Embryonic facial prominence (tissue), 1 donor: Measurements from ENCODE around the gene PLCXD1.

Experiments
- DNase-seq: peaks from one replicate; pipeline ENCODE4 v3.0.0-alpha.2; 2016; ENCODE audit errors: extremely low spot score

PLCXD1 gene

DNA sequence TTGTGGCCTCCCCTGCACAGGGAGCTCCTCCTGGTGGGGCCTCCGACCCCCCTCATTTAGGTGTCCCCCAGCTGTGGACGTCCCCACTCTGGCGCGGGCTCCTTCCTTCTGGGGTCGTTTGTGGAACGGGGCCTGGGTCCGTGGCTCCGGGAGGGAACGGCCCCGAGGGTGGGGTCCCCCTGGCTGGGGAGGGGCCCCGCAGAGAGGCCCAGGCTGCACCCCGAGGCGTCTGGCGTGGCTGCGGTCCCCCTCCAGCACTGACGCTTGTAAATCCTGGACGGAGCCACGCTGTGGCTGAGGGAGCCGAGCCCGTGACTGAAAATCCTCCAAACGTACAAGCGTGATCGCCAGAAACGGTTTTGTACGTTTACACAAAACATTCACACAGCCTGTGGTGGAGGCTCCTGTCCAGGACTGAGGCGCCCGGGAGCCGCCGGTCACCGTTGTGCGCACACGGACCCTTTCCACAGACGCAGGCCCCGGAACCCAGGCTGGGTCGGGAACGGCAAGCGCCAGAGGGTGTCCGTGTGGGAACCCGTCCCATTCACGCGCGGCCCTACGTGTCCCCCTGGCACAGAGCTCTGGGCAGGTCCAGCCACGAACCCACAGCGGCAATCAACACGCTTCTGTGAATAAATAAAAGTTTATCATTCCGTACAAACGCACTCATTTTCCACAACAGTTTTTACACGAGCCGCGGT, 52.6 kb downstream of the PLCXD1 start:
- no peak for DNase-seq

DNA sequence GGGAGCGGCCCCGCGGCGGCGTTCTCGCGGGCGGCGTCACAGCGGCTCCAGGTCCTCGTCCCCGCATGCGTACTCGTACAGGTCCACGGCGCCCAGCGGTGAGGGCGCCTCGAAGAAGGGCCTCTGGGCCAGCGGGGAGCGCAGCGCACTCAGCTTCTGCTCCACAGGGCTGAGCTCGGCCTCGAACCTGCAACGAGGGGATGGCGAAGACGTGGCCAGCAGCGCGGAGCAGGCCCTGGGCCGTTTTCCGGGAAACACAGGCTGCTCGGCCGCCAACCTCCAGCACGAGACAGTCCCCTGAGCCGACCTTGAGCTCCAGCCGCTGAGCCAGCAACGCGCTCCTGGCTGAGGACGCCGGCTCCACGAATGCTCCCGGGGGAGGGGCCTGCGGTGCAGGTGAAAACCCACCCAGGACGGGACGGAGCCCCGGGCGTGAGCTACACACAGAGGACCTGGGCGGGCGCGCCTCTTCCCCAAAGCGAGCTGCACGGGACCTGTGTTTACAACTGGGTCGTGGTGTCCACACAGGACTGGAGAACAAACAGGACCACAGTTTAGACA, 53.2 kb downstream of the PLCXD1 start:
- DNase-seq: no peak

DNA sequence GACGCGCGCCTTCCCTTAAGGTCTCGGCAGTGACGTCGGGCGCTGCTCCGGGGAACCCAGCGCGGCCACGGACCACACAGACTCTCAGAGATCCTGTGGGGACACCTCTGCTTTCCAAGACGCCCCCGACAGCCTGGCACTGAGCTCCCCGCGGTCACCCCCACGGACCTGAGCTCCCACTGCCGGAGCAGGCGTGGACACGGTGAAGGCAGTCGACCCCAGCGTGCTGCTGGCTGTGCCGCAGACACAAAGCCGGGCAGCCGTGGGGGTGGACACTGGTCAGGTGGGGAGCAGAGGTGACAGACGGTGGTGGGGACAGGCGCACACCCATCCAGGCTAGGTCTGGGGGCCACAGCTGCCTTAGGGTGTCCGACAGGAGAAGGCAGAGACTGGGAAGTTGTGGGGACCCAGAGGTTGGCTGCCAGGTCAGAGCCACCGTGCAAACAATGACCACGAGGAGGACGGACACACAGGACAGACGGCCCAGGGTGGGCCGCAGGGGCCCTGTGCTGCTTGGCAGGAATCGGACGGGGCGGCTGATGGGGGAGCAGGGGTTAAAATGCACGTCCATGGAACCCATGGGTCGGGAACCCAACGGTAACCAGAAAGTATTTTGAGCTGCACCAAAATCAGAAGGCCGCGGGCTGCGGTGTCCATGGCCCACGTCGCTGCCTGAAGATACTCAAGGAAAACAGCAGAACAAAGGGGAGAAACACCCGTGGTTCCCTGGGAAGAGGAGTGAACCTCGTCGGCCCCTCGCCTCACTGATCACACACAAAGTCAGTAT, 54.0 kb downstream of the PLCXD1 start:
- no peak for DNase-seq

DNA sequence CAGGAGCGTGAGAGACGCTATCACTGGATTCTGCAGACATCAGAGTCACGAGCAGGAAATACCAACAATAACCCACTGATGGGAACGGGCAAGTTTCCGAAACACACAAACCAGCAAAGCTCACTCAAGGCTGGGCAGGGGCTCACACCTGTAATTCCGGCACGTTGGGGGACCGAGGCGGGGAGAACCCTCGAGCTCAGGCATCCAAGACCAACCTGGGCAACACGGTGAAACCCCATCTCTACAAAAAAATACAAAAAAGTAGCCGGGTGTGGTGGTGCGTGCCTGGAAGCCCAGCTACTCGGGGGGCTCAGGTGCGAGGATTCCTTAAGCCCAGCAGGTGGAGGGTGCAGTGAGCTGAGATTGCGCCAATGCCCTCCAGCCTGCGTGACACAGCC, 54.6 kb downstream of the PLCXD1 start:
- DNase-seq: no peak

GRCh38 chrX:336227-336626, 55.0 kb downstream of the PLCXD1 start:
- no peak for DNase-seq

- no peak for DNase-seq
These were observed 56.2 kb downstream of the PLCXD1 start for GRCh38 chrX:337331-337831.

- no peak for DNase-seq
These were observed 57.2 kb downstream of the PLCXD1 start for GRCh38 chrX:338281-338835.

DNA sequence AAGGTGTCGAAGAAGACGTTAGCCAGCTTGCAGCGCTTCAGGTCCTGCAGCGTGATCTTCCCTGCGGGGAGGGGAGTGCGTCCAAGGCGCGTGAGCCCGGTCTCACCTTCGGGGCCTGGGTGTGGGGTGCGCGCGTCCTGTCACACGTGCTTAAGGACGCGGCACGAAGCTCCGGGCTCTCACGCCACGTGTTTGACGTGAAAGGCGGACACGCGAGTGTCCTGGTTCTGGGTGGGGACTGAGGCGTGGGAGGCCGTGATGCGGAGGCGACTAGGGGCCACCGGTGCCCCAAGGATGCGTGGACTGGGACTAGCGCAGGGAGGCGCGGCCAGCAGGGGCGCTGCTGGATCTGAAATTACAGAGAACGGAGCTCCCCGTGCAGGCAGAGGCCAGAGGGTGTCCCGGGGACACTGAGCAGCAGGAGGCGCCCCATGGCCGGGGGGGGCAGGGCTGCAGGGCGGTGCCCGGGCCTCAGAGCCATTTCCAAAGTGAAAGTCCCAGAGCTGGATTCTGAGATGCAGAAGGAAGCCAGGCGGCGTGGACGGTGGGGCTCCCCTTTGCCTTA, 57.7 kb downstream of the PLCXD1 start:
- DNase-seq: no peak

DNA sequence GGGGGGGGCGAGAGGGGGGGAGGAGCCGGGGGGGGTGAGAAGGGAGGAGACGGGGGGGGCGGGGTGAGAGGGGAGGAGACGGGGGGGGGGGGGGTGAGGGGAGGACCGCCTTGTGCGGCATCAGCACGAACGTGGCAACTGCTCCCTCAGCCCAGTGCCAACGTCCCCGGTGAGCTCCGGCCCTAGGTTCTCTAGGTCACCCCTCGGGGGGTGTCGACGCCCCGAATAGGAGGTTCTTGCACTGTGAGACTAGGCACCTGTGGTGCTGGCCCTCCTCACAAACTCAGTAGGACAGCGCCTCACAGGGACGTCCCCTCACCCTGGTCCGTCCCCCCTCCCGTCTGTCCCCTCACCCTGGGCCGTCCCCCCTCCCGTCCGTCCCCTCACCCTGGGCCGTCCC, 58.9 kb downstream of the PLCXD1 start:
- DNase-seq: no peak

DNA sequence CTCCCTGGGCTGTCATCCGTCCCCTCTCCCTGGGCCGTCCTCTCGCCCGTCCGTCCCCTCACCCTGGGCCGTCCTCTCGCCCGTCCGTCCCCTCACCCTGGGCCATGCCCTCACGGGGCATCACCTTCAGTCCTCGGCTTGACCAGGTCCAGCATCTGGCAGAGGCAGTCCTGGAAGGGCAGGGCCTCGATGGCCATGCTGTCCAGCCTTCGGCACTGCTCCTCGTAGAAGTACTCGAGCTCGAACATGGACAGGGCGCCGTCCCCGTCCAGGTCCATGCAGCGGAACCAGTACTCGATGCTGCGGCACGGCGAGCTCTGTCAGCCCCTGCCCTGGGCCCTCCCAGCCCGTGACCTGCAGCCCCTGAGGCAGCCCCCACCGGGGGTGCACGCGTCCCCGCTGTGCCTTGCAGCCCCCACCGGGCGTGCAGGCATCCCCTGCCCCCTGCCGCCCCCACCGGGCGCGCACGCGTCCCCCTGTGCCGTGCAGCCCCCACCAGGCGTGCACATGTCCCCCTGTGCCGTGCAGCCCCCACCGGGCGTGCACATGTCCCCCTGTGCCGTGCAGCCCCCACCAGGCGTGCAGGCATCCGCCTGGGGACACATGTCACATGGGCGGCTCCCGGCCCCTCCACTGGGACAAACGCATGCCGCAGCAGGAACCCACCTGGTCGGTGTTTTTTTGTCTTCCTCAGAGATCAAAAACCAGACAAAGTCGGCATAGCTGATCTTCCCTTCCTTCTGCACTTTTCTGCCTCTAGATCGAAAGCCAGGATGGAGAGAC, 59.7 kb downstream of the PLCXD1 start:
- DNase-seq: no peak

GRCh38 chrX:341541-342101, 60.4 kb downstream of the PLCXD1 start:
- DNase-seq: no peak

- DNase-seq: no peak
These were observed 63.3 kb downstream of the PLCXD1 start for GRCh38 chrX:344371-344901.

DNA sequence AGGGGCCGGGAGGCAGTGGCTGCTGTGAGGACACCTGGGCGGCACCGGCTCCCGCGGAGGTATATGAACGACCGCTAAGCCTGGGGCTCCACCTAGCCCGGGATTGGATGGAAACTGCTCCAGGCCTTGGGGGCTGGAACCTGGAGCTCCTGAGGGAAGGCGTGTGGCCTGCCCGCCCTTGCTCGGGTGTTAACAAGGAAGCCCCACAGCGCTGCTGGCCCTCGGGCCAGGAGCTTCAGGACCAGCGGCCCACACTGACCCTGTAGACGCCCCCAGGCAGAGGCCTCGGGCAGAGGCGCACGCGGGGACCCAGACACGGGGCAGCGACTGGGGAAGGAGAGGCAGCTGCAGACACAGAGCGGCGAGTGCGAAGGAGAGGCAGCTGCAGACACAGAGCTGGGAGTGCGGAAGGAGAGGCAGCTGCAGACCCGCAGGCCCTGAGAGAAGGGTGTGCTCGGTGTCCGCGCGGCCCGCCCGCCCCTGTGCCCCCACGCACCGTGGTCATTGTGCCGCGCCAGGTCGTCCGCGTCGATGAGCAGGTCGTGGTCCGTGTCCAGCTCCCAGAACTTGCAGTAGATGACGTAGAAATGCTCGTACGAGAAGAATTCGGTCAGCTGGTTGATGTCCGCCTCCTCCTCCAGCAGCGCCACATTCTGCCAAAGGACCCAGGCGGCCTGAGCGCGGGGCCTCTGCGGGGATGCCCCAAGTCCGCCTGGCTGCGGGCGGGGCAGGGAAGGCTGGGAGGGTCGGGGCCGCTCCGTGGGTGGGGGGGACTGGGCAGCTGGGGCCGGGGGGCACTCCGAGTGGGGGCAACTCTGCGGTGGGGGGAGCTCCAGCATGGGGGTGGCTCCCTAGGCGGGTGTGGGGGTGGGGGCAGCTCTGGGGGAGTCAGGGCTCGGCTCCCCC, 64.1 kb downstream of the PLCXD1 start:
- DNase-seq: no peak

- no peak for DNase-seq
These were observed 65.0 kb downstream of the PLCXD1 start for GRCh38 chrX:346034-346813.

- DNase-seq: no peak
These were observed 66.4 kb downstream of the PLCXD1 start for GRCh38 chrX:347351-348117.

- DNase-seq: no peak
These were observed 67.4 kb downstream of the PLCXD1 start for GRCh38 chrX:348461-349117.

DNA sequence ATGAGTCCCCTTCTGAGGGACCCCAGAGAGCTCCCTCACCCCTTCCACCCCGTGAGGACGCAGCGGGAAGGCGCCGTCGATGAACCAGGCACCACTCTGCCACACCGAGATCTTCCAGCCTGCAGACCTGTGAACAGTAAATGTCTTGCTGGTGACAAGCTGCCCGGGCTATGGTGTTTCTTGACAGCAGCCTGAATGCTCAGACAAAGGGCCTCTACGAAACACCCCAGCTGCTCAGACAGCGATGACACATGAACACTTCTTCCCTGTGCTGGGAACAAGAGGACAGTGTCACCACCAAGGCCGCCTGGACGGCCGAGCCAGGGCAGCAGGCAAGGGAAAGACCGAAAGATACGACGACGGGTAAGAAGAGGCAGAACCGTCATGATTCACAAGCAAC, 68.0 kb downstream of the PLCXD1 start:
- DNase-seq: no peak

DNA sequence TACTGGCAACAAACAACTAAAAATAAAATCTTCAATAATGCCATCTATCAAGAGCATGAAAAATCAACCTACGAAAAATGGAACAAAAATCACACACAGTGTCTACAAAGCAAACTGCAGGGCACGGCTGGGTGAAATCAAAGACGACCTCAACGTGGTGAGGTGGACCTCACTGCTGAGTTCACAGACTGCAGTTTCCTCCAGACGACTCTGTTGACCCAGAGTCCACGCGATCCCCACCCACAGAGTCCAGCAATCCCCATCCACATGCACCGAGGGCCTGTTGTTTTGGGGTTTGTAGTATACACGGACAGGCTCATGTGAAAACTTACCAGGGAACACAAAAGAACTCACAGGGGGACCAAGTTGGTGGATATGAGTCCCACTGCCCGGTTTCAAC, 68.5 kb downstream of the PLCXD1 start:
- DNase-seq: no peak
